B cell (primary cell): ENCODE data around the gene ANXA4. TPM values are rescaled to one million over a fixed set of nuclear protein-coding genes. Genes with fewer than 3 reads are reported as not detected.

Experiments used
- ATAC-seq: fragments of 200-7000 bp; cut with Tn5 transposase; one replicate; pipeline ENCODE4 v1.10.0; 2021; ENCODE audit warnings: low read depth, mild to moderate bottlenecking, moderate number of reproducible peaks, moderate library complexity
- CTCF ChIA-PET: fragments of 350-600 bp; sonication (Branson Sonifier 250); formaldehyde crosslinking; loops from one replicate; lab custom pipeline; 2021; ENCODE audit warnings: antibody characterized with exemption, inconsistent platforms; lab: Charles Lee
- POLR2A ChIA-PET: fragments of 350-600 bp; sonication (Branson Sonifier 250); formaldehyde crosslinking; loops from one replicate; lab custom pipeline; 2021; ENCODE audit warnings: antibody characterized with exemption; lab: Charles Lee
- DNase-seq: peaks from one replicate; pipeline ENCODE4 v3.0.0; 2013
- H2AFZ ChIP-seq: 2 replicates; pipeline ENCODE4 v1.6.1; 2012; ENCODE audit warnings: mild to moderate bottlenecking, low read depth, low read length; ENCODE audit not compliant: insufficient read depth, poor library complexity, severe bottlenecking
- H3K27ac ChIP-seq, 2 donors: 1 replicate in 1 of 2; 2 replicates in 1 of 2; pipeline ENCODE4 v1.5.1; 2012 to 2013; ENCODE audit warnings: low read length in 2 of 2, mild to moderate bottlenecking in 2 of 2, moderate library complexity in 1 of 2
- H3K27me3 ChIP-seq, 4 experiments: fragments of 200-600 bp in 1 of 4; sonication (generic) in 1 of 4; replicated peaks in 1 of 4; 1 replicate in 2 of 4; 2 replicates in 2 of 4; pipeline versions ENCODE4 v1.6.1 to v1.7.0; 2013 to 2016; ENCODE audit warnings: low read length in 3 of 4, mild to moderate bottlenecking in 2 of 4, mixed read lengths in 1 of 4, moderate library complexity in 1 of 4; ENCODE audit not compliant: insufficient read depth in 4 of 4, control insufficient read depth in 3 of 4; ENCODE audit errors: control extremely low read depth in 1 of 4
- H3K36me3 ChIP-seq, 2 experiments: replicated peaks in 1 of 2; 1 replicate in 1 of 2; 2 replicates in 1 of 2; pipeline versions ENCODE4 v1.6.1 to v1.7.1; 2013; ENCODE audit warnings: low read length in 1 of 2; ENCODE audit not compliant: insufficient read depth in 2 of 2, control insufficient read depth in 1 of 2; ENCODE audit errors: control extremely low read depth in 1 of 2, extremely low read depth in 1 of 2
- H3K4me1 ChIP-seq, 2 donors: fragments of 200-600 bp in 1 of 2; sonication (generic) in 1 of 2; 1 replicate in 1 of 2; 2 replicates in 1 of 2; pipeline versions ENCODE4 v1.5.1 to v1.6.1; 2013 to 2017; ENCODE audit warnings: low read length in 2 of 2; ENCODE audit not compliant: control insufficient read depth in 2 of 2, insufficient read depth in 2 of 2
- H3K4me2 ChIP-seq: replicated peaks from 2 replicates; pipeline ENCODE3; 2012; ENCODE audit warnings: mild to moderate bottlenecking, low read depth, low read length; ENCODE audit not compliant: poor library complexity, severe bottlenecking
- H3K4me3 ChIP-seq, 5 experiments: fragments of 200-600 bp in 1 of 5; sonication (generic) in 1 of 5; 1 replicate in 3 of 5; 2 replicates in 2 of 5; pipeline versions ENCODE4 v1.5.1 to v1.7.0; 2011 to 2016; ENCODE audit warnings: low read length in 4 of 5, mild to moderate bottlenecking in 4 of 5, low read depth in 2 of 5, control low read depth in 1 of 5, moderate library complexity in 1 of 5; ENCODE audit not compliant: insufficient read depth in 1 of 5; ENCODE audit errors: control extremely low read depth in 1 of 5, extremely low read depth in 1 of 5
- H3K79me2 ChIP-seq: fragments of 200-600 bp; sonication (generic); one replicate; pipeline ENCODE4 v1.6.0; 2016; ENCODE audit warnings: low read length; ENCODE audit not compliant: control insufficient read depth, insufficient read depth
- H3K9ac ChIP-seq: fragments of 200-600 bp; sonication (generic); 2 replicates; pipeline ENCODE4 v1.6.1; 2017; ENCODE audit warnings: mild to moderate bottlenecking, low read length, moderate library complexity
- H3K9me3 ChIP-seq, 3 donors: one replicate each; pipeline versions ENCODE4 v1.6.1 to v1.7.1; 2013; ENCODE audit warnings: low read length in 2 of 3; ENCODE audit not compliant: control insufficient read depth in 2 of 3, insufficient read depth in 1 of 3; ENCODE audit errors: control extremely low read depth in 1 of 3
- H4K20me1 ChIP-seq: 2 replicates; pipeline ENCODE4 v1.6.0; 2012; ENCODE audit warnings: mild to moderate bottlenecking, low read length; ENCODE audit not compliant: insufficient read depth, control insufficient read depth, poor library complexity, severe bottlenecking
- H3K27ac Mint-ChIP-seq: one replicate; pipeline ENCODE4 v1.8.0; 2021; ENCODE audit warnings: mixed read lengths
- H3K27me3 Mint-ChIP-seq: one replicate; pipeline ENCODE4 v1.8.0; 2021; ENCODE audit warnings: mixed read lengths
- H3K4me1 Mint-ChIP-seq: one replicate; pipeline ENCODE4 v1.8.0; 2021; ENCODE audit warnings: mixed read lengths
- H3K4me3 Mint-ChIP-seq: one replicate; pipeline ENCODE4 v1.8.0; 2021; ENCODE audit warnings: mixed read lengths
- H3K9me3 Mint-ChIP-seq: one replicate; pipeline ENCODE4 v1.8.0; 2022; ENCODE audit warnings: mixed read lengths; ENCODE audit not compliant: insufficient read depth
- EZH2 ChIP-seq: IDR thresholded peaks from 2 replicates; pipeline ENCODE4 v1.6.1; 2012; ENCODE audit warnings: borderline replicate concordance, low read depth, mild to moderate bottlenecking, moderate library complexity, low read length; ENCODE audit not compliant: insufficient read depth, poor library complexity, severe bottlenecking
- WGBS: methylation state at CpG from one replicate; pipeline ENCODE4 v1.1.5; 2013; ENCODE audit warnings: missing lambda C conversion rate; ENCODE audit not compliant: insufficient coverage; 5-methylcytosine and 5-hydroxymethylcytosine counted together
- intact Hi-C: fragments of 100-400 bp; cut with micrococcal nuclease; formaldehyde crosslinking; loops from one replicate; pipeline ENCODE4 v1.10.0; 2022
- polyA plus RNA-seq: library from polyadenylated mRNA; depleted of rRNA; stranded (reverse); fragments of >200 nt; gene quantifications from 2 replicates; pipeline ENCODE4 v1.2.3, GENCODE V29; 2012
- total RNA-seq, 2 donors: library from RNA; stranded (reverse); fragments of 120-200 nt in 1 of 2; gene quantifications; 1 replicate in 1 of 2; 2 replicates in 1 of 2; pipeline versions ENCODE4 v1.2.3 to v1.2.4, GENCODE V29; 2013 to 2022
- TF ChIP-seq, protein P1 (sequence below): fragments of 200-600 bp; IDR thresholded peaks from one replicate; pipeline ENCODE4 v1.8.0; 2022; ENCODE audit warnings: antibody characterized with exemption, mild to moderate bottlenecking

ANXA4 gene
- total and polyA plus RNA-seq, 2 donors (not counting 1 experiment from before 2014, with no cell fraction given): 28.4 to 61.7 TPM

DNA sequence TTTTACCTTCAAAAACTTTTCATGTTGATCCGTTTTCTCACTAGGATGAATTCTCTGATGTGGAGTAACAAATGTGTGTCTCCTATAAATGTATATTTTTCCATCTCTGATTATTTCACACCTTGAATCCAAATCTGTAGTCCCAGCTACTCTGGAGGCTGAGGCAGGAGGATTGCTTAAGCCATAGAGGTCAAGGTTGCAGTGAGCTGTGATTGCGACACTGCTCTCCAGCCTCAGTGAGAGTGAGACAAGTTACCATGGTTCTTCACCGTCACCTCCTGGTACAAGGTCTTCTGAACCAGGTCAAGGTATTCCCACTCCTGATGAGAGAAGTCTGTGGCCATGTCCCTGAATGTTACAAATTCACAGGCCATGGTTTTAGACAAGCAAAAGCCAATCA, 102.6 kb downstream of the ANXA4 start:
- no peak for TF ChIP-seq EZH2
- TF ChIP-seq, protein P1, sequence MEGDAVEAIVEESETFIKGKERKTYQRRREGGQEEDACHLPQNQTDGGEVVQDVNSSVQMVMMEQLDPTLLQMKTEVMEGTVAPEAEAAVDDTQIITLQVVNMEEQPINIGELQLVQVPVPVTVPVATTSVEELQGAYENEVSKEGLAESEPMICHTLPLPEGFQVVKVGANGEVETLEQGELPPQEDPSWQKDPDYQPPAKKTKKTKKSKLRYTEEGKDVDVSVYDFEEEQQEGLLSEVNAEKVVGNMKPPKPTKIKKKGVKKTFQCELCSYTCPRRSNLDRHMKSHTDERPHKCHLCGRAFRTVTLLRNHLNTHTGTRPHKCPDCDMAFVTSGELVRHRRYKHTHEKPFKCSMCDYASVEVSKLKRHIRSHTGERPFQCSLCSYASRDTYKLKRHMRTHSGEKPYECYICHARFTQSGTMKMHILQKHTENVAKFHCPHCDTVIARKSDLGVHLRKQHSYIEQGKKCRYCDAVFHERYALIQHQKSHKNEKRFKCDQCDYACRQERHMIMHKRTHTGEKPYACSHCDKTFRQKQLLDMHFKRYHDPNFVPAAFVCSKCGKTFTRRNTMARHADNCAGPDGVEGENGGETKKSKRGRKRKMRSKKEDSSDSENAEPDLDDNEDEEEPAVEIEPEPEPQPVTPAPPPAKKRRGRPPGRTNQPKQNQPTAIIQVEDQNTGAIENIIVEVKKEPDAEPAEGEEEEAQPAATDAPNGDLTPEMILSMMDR: no peak
- H3K4me3 Mint-ChIP-seq: no peak overlapping the region
- no peaks in the 10 kb centered on the region for H4K20me1 ChIP-seq
- WGBS: 100% methylated on average over 2 of the region's 3 CpGs
- H3K36me3 ChIP-seq: peaks cover 12 to 57% of the 10 kb centered on the region in 2 experiments
- no peaks in the 10 kb centered on the region for H3K9me3 ChIP-seq
- intact Hi-C loops: no loop called here
- H3K27me3 Mint-ChIP-seq: no peaks in the 10 kb centered on the region
- H3K79me2 ChIP-seq: no peaks in the 10 kb centered on the region
- H3K9ac ChIP-seq: no peak overlapping the region
- ChIA-PET CTCF (no interaction called here), POLR2A (no interaction called here)
- no peak overlapping the region for H3K27ac ChIP-seq
- no peak for DNase-seq
- no peak overlapping the region for H3K4me2 ChIP-seq
- no peak overlapping the region for H3K27ac Mint-ChIP-seq
- H3K4me1 ChIP-seq: no peaks in the 10 kb centered on the region
- no peaks in the 10 kb centered on the region for H3K9me3 Mint-ChIP-seq
- H3K27me3 ChIP-seq: no peaks in the 10 kb centered on the region
- no peak for ATAC-seq
- H2AFZ ChIP-seq: no peak overlapping the region
- no peaks in the 10 kb centered on the region for H3K4me1 Mint-ChIP-seq
- H3K4me3 ChIP-seq: no peak overlapping the region

DNA sequence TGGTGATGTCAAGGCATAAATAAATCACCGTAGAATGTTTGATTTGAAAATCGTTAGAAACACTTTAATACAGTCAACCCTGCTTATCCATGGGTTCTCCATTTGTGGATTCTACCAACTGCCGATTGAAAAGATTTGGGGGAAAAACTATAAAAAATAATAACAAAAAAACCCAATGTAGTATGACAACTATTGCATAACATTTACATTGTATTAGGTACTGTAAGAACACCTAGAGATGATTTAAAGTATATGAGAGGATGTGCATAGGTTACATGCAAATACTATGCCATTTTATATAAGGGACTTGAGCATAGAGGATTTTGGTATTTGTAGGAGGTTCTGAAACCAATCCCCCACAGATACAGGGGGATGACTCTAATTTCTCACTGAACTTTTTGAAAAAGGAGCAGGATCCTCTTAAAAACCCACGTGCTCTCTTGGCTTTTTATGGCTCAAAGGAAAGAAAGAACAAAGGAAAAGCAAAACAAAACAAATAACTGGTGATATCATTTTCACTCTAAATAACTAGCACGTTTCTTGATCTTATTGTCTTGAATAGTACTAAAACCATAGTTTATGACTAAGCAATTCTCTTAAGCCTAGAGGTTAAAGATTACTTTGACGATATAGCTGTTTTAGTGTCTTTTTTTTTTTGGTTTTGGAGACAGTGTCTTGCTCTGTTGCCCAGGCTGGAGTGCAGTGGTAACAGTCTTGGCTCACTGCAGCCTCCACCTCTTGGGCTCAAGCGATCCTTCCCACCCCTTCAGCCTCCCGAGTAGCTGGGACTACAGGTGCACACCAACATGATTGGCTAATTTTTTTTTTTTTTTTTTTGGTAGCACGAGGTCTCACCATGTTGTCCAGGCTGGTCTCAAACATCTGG, 104.5 kb downstream of the ANXA4 start:
- ChIA-PET CTCF (interaction anchor here (0.7 to 1.1 kb wide), 2 partner anchors 12 to 31 kb away, joined by 3 to 7 read pairs; no protein-coding TSS in a partner anchor), POLR2A (interaction anchor here (0.6 kb wide), 1 partner anchor 489 kb away, joined by 3 read pairs; no protein-coding TSS in a partner anchor)
- Histone ChIP-seq H3K27me3 (no peaks in the 10 kb centered on the region), H2AFZ (no peak overlapping the region), H3K27ac (no peak overlapping the region), H3K4me1 (no peaks in the 10 kb centered on the region), H3K4me2 (no peak overlapping the region), H3K9ac (no peak overlapping the region), H3K4me3 (no peak overlapping the region), H4K20me1 (no peaks in the 10 kb centered on the region), H3K79me2 (no peaks in the 10 kb centered on the region), H3K9me3 (no peaks in the 10 kb centered on the region), H3K36me3 (peaks cover 18 to 65% of the 10 kb centered on the region in 2 experiments)
- DNase-seq (no peak), ATAC-seq (no peak)
- H3K27me3 Mint-ChIP-seq: no peaks in the 10 kb centered on the region
- no peaks in the 10 kb centered on the region for H3K9me3 Mint-ChIP-seq
- no peak for TF ChIP-seq EZH2
- TF ChIP-seq, protein P1: no peak
- WGBS: 93% methylated on average over 2 of the region's 9 CpGs
- intact Hi-C loops: no loop called here
- no peak overlapping the region for H3K27ac Mint-ChIP-seq
- no peaks in the 10 kb centered on the region for H3K4me1 Mint-ChIP-seq
- no peak overlapping the region for H3K4me3 Mint-ChIP-seq
